Endodermal cell (in vitro differentiated cells): Measurements from ENCODE around the gene NMB. TPM values are rescaled to one million over a fixed set of nuclear protein-coding genes. Genes with fewer than 3 reads are reported as not detected.

Experiments used
- DNase-seq: peaks from one replicate; pipeline ENCODE4 v3.0.0-alpha.2; 2017
- H3K27ac ChIP-seq: 2 replicates; pipeline ENCODE4 v1.5.1; 2013; ENCODE audit warnings: mild to moderate bottlenecking, low read depth, low read length, moderate library complexity
- H3K27me3 ChIP-seq: 2 replicates; pipeline ENCODE4 v1.6.1; 2013; ENCODE audit warnings: mild to moderate bottlenecking, low read length, moderate library complexity; ENCODE audit not compliant: insufficient read depth, control insufficient read depth, poor library complexity, severe bottlenecking
- H3K36me3 ChIP-seq: 2 replicates; pipeline ENCODE4 v1.7.0; 2013; ENCODE audit warnings: mild to moderate bottlenecking, low read length, moderate library complexity; ENCODE audit not compliant: control insufficient read depth, insufficient read depth
- H3K4me1 ChIP-seq: one replicate; pipeline ENCODE4 v1.7.0; 2013; ENCODE audit warnings: low read length; ENCODE audit not compliant: control insufficient read depth, insufficient read depth
- H3K4me3 ChIP-seq: 2 replicates; pipeline ENCODE4 v1.5.1; 2013; ENCODE audit warnings: mild to moderate bottlenecking, low read length, moderate library complexity
- H3K9ac ChIP-seq: 2 replicates; pipeline ENCODE4 v1.6.1; 2013; ENCODE audit warnings: mild to moderate bottlenecking, low read length, moderate library complexity; ENCODE audit not compliant: poor library complexity, severe bottlenecking; ENCODE audit errors: extremely low read depth
- H3K9me3 ChIP-seq: 2 replicates; pipeline ENCODE4 v1.6.1; 2013; ENCODE audit warnings: mild to moderate bottlenecking, low read length, moderate library complexity; ENCODE audit not compliant: control insufficient read depth
- H3K27ac Mint-ChIP-seq: 2 replicates; pipeline ENCODE4 v1.8.0; 2020; ENCODE audit warnings: mixed read lengths
- H3K27me3 Mint-ChIP-seq: 2 replicates; pipeline ENCODE4 v1.8.0; 2021; ENCODE audit warnings: mild to moderate bottlenecking, mixed read lengths; ENCODE audit not compliant: insufficient read depth
- H3K36me3 Mint-ChIP-seq: 2 replicates; pipeline ENCODE4 v1.8.0; 2020; ENCODE audit warnings: low read depth, mixed read lengths
- H3K4me1 Mint-ChIP-seq: 2 replicates; pipeline ENCODE4 v1.8.0; 2020; ENCODE audit warnings: mixed read lengths
- H3K4me3 Mint-ChIP-seq: 2 replicates; pipeline ENCODE4 v1.8.0; 2020; ENCODE audit warnings: mild to moderate bottlenecking, moderate library complexity, mixed read lengths
- H3K9me3 Mint-ChIP-seq: 2 replicates; pipeline ENCODE4 v1.8.0; 2020; ENCODE audit warnings: mild to moderate bottlenecking, mixed read lengths
- WGBS, 2 experiments: methylation state at CpG; one replicate each; pipeline versions ENCODE4 v1.1.5 to v1.1.7; 2013; ENCODE audit warnings: missing lambda C conversion rate in 2 of 2, mixed read lengths in 1 of 2; ENCODE audit not compliant: insufficient coverage in 1 of 2, insufficient read length in 1 of 2; 5-methylcytosine and 5-hydroxymethylcytosine counted together
- total RNA-seq, 2 donors: library from RNA; stranded (reverse); fragmentation: NEBNext Ultra II Directional in 1 of 2; extraction: Animal tissue kit (Norgen Biotek cat#: 25700) in 1 of 2; gene quantifications; 2 replicates in 1 of 2; 3 replicates in 1 of 2; pipeline ENCODE4 v1.2.1, GENCODE V29; 2021
- TF ChIP-seq, protein P1 (sequence below): fragments of 200-600 bp; sonication (generic); conservative IDR thresholded peaks from 2 replicates; pipeline ENCODE4 v1.5.0; 2021; ENCODE audit warnings: antibody characterized with exemption, mild to moderate bottlenecking

Gene NMB
- total RNA-seq, 2 donors from 2014 or later: 5.3 to 7.3 TPM

DNA sequence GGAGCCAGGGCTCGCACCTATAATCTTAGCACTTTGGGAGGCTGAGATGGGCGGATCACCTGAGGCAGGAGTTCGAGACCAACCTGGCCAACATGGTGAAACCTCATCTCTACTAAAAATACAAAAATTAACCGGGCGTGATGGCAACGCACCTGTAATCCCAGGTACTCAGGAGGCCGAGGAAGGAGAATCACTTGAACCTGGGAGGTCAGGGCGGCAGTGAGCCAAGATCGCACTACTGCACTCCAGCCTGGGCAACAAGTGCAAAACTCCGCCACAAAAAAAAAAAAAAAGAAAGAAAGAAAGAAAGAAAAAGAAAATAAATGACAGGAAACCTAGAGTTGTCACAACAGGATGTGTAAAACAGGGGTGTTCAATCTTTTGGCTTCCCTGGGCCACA is 3.0 kb upstream of the NMB start:
- H3K36me3 ChIP-seq: peaks cover 35% of the 10 kb centered on the region
- H3K4me1 ChIP-seq: peaks cover 10% of the 10 kb centered on the region
- DNase-seq: no peak
- Mint-ChIP-seq H3K9me3 (no peaks in the 10 kb centered on the region), H3K36me3 (peaks cover 20% of the 10 kb centered on the region), H3K27ac (no peak overlapping the region), H3K4me1 (peaks cover 24% of the 10 kb centered on the region), H3K4me3 (no peak overlapping the region), H3K27me3 (peaks cover 18% of the 10 kb centered on the region)
- H3K9me3 ChIP-seq: no peaks in the 10 kb centered on the region
- no peaks in the 10 kb centered on the region for H3K27me3 ChIP-seq
- no peak overlapping the region for H3K4me3 ChIP-seq
- 95 to 97% methylated on average over 10 of the region's 10 CpGs for WGBS, 2 experiments
- TF ChIP-seq, protein P1, sequence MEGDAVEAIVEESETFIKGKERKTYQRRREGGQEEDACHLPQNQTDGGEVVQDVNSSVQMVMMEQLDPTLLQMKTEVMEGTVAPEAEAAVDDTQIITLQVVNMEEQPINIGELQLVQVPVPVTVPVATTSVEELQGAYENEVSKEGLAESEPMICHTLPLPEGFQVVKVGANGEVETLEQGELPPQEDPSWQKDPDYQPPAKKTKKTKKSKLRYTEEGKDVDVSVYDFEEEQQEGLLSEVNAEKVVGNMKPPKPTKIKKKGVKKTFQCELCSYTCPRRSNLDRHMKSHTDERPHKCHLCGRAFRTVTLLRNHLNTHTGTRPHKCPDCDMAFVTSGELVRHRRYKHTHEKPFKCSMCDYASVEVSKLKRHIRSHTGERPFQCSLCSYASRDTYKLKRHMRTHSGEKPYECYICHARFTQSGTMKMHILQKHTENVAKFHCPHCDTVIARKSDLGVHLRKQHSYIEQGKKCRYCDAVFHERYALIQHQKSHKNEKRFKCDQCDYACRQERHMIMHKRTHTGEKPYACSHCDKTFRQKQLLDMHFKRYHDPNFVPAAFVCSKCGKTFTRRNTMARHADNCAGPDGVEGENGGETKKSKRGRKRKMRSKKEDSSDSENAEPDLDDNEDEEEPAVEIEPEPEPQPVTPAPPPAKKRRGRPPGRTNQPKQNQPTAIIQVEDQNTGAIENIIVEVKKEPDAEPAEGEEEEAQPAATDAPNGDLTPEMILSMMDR: no peak
- no peak overlapping the region for H3K9ac ChIP-seq
- no peak overlapping the region for H3K27ac ChIP-seq

DNA sequence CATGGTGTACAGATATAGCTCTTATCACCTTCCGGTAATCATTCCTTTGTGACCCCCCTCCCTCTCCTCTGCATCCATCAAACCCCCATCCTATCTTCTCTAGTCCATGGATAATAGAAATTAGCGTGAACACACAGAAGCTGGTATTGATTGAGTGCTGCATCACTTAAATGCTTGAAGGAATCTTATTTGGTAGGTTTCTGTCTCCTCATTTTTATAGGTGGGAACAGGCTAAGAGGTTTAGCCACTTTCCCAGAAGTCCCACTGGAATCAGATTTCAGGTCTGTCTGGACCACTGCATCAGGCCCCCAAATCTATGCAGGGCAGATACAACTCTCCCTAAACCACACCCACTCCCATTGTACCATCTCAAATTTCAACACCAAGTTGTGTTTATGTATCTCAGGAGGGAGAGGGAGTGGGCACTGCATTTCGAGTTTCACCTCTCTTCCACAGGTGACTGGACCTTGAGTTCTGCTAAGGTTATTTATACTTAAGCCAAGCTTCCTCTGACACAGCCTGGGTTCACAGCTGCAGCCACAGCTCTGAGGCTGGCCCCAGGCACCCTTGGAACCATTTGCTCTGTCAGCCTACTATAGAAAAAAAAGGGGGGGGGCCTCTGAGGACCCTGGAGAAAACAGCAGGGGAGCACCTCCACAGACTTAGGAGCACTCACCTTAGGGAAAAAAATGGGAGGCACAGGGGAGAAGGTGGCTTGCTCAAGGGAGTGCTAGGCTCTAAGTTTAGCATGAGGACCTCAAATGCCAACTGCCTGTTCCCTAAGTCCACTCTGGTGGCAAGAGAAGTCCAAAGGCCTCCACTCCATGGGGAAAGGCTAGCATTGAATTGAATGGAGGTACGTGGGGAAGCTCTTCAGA is 2.1 kb upstream of the NMB start:
- H3K36me3 ChIP-seq: peaks cover 27% of the 10 kb centered on the region
- H3K9me3 ChIP-seq: no peaks in the 10 kb centered on the region
- no peak overlapping the region for H3K27ac ChIP-seq
- no peak for DNase-seq
- H3K9ac ChIP-seq: no peak overlapping the region
- H3K4me1 Mint-ChIP-seq: peaks cover 24% of the 10 kb centered on the region
- no peaks in the 10 kb centered on the region for H3K9me3 Mint-ChIP-seq
- TF ChIP-seq, protein P1: no peak
- peaks cover 10% of the 10 kb centered on the region for H3K4me1 ChIP-seq
- no peak overlapping the region for H3K4me3 ChIP-seq
- no peak overlapping the region for H3K4me3 Mint-ChIP-seq
- peaks cover 20% of the 10 kb centered on the region for H3K27me3 Mint-ChIP-seq
- 71 to 92% methylated on average over 2 to 4 of the region's 4 CpGs for WGBS, 2 experiments
- peaks cover 15% of the 10 kb centered on the region for H3K36me3 Mint-ChIP-seq
- no peak overlapping the region for H3K27ac Mint-ChIP-seq
- H3K27me3 ChIP-seq: no peaks in the 10 kb centered on the region

DNA sequence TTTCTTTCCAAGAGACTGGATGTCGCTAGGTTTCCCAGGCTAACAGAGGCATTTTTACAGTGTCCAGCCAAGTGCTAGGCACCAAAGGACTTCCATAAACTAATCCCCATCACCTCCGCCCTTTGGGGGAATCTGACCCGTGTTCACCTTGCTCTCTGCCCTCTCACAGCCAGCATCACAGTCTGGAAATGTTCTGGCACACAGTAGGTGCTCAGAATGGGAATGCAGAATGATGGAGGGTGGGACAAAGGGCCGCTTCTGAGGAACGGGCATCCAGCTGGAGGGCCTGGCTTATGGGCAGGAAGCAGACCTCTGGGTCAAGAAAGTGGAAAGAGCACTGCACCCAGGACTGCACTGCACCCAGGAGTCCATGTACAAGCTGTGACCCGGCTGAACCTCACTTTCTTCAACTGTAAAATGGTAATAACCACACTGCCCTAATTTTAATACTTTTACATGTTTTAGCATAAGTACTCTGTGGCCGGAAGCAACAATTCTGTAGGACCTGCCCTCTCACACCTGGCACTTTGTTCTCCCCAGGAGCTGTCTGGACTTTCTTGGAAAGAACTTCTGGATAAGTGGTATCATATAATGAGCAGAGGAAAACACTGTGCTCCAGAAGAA is 901 bp upstream of the NMB start:
- Histone ChIP-seq H3K4me1 (peaks cover 10% of the 10 kb centered on the region), H3K4me3 (peak overlapping the region; percentile 1), H3K9ac (no peak overlapping the region), H3K27ac (no peak overlapping the region), H3K27me3 (no peaks in the 10 kb centered on the region), H3K9me3 (no peaks in the 10 kb centered on the region), H3K36me3 (peaks cover 15% of the 10 kb centered on the region)
- Mint-ChIP-seq H3K4me1 (peaks cover 24% of the 10 kb centered on the region), H3K36me3 (peaks cover 5% of the 10 kb centered on the region), H3K4me3 (peak overlapping the region; percentile 56), H3K9me3 (no peaks in the 10 kb centered on the region), H3K27ac (peak overlapping the region; percentile 81), H3K27me3 (peaks cover 20% of the 10 kb centered on the region)
- TF ChIP-seq, protein P1: no peak
- 66 to 78% methylated on average over 6 to 7 of the region's 7 CpGs for WGBS, 2 experiments
- no peak for DNase-seq
